Cardiac atrium fibroblast (primary cell): ENCODE results near the gene CENATAC. TPM values are rescaled to one million over a fixed set of nuclear protein-coding genes. Genes with fewer than 3 reads are reported as not detected.

Experiments used
- total RNA-seq: library from RNA; depleted of rRNA; stranded (reverse); fragments of >200 nt; gene quantifications from 2 replicates; pipeline ENCODE4 v1.2.3, GENCODE V29; 2015

CENATAC gene, protein sequence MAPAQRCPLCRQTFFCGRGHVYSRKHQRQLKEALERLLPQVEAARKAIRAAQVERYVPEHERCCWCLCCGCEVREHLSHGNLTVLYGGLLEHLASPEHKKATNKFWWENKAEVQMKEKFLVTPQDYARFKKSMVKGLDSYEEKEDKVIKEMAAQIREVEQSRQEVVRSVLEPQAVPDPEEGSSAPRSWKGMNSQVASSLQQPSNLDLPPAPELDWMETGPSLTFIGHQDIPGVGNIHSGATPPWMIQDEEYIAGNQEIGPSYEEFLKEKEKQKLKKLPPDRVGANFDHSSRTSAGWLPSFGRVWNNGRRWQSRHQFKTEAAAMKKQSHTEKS
- 6.3 and 6.8 TPM in 2 replicates for total RNA-seq

DNA sequence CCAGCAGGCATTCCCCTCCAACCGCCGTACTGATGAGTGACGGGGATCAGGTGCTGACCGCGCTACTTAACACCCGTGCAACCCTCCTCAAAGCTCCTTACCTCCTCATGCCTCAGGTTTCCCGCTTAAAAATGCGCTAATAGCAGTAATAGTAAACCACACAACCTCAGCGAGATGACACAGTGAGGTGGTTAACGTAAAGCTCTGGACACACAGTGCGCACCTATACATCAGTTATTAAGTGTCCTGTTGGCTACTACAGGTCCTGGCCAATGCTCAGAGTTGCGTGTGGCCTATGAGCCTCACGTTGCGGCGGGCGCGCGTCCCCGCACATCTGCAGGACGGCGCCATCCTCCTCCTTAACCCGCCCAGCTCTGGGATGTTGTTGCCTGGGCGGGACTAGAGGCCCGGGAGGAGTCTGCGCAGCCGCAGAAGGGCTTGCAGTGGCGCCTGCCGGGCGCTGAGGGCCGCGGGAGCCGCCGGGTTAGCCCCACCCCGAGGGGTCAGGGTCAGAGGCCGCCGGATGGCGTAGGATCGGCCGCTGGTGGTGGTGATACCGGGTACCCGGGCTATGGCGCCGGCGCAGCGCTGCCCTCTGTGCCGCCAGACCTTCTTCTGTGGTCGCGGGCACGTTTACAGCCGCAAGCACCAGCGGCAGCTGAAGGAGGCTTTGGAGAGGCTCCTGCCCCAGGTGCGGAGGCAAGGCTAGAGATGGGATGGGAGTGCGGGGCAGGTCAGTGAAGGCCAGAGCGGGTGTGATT lies at the start of gene CENATAC:
Gene CENATAC (plus strand): TSS at position 512 of the 761 bp plus-strand sequence. CDS start 60 bp downstream, at position 572.

DNA sequence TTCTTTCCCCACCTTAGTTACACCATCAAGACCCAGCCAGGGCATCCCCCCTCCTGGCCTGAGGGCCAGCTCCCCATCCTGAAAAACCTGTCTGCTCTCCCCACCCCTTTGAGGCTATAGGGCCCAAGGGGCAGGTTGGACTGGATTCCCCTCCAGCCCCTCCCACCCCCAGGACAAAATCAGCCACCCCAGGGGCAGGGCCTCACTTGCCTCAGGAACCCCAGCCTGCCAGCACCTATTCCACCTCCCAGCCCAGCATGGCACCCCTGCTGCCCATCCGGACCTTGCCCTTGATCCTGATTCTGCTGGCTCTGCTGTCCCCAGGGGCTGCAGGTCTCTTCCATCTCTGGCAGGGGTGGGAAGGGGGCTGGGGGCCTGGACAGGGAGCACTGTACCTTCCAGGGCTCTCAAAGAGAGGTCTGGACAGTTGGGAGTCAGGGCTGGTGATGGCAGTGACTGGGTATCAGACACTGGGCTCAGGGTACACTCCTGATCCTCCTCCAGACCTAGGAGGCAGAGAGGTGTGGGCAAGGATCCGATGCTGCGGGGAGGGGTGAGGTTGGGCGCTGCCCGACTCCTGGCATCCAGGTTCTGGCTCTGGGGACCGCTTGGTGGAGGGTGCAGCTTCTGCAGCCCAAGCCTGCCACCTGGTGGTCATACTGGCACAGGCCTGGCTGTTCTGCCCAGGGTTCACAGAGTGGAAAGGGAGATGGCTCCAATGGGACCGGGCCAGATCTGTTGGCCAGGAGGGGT lies 41.7 kb upstream of the CENATAC start, which contains the start of gene UPK2:
Gene UPK2 (plus strand): TSS at position 205 of the 753 bp plus-strand sequence. CDS start 53 bp downstream, at position 258.

DNA sequence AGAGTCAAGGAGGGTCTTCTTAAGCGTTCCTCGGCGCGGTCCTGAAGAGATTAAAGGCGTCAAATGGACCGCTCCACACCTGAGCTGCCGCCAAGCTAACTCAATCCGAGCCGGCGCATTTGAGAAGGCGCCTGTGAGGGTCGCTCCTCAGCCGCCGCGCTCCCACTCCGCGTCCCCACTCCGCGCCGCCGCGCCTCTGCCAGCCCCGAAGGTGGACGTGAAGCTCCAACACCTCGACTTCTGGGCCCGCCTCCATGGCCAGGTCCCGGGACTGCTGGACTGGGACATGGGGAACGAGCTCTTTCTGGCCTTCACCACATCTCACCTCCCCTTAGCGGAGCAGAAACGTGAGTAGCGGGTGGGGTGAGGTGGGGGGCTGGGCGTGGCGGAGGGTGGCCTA lies 26.3 kb upstream of the CENATAC start, which contains the start of gene FOXR1:
Gene FOXR1 (plus strand): TSS at position 116 of the 400 bp plus-strand sequence. CDS start 171 bp downstream, at position 287.

DNA sequence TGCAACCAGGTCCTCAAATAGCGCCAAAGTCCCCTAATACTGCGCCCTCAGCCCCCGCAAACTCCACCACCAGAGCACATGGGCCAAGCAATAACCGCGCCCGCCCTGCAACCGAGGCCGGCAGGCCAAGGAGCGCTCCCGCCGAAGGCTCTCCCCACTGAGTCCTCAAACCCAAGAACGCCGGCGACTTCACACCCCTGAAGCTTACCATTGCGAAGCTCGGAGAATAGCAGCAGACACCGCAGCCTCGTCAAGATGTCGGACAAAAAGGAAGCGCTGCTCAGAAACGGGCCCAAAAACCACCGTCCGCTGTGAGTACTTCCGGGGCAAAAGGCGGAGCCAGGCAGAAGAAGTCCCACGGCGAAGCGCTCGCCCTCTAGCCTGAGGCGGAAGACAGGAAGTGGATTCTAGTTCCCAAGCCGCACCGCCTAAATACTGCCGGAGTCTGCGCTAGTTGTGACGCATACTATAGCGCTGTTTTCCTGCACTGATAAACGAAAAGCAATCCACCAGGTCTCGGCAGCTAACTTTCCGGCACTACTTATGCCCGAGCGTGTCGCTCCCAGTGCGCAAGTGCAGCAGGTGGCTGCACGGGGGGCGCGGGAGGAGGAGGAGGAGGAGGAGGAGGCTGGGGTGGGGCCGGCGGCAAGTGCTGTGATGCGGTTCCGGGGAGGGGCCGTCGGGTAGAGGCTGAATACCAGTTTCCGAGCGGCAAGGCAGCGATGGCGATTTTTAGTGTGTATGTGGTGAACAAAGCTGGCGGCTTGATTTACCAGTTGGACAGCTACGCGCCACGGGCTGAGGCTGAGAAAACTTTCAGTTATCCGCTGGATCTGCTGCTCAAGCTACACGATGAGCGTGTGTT lies 20.4 kb downstream of the CENATAC start, which contains the start of the genes RPS25 and TRAPPC4:
Gene RPS25 (minus strand): TSS at position 270 of the 865 bp plus-strand sequence. CDS start 59 bp downstream, at position 211.
Gene TRAPPC4 (plus strand): TSS at position 693 of the 865 bp plus-strand sequence. CDS start 30 bp downstream, at position 723.

DNA sequence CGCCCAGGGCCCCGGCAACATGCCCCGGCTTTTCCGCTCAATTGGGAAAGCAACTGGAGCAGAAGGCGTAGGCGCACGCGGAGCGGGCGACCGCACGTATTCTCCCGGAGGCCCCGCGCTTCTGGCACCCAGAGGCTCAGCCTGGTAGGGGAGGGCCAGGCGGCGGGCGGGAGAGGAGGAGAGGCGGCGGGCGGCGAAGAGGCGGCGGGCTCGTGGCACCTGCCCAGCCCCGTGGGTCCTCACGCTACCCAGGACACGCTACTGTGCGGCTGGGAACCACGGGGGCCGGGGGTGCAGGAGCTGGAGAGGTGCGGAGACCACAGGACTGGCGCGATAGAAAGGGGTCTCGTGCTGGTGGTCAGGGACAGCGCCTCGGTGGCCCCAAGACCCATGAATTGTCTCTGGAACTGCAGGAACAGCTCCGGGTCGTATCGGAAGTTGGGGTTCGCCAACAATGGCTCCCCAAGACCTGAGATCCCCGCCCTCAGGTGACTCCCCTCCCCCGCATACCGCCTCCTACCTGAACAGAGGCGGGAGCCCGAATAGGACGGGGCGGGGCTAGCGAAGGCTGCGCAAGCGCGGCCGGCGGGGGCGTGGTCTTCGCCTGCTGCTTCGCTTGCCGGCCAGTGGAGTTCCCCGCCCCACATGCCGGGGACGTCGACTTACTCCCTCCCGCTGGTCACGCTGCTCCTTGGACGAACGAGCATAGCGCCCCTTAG lies 32.5 kb downstream of the CENATAC start, which contains the start of gene SLC37A4:
Gene SLC37A4 (minus strand): TSS at position 549 of the 719 bp plus-strand sequence.

DNA sequence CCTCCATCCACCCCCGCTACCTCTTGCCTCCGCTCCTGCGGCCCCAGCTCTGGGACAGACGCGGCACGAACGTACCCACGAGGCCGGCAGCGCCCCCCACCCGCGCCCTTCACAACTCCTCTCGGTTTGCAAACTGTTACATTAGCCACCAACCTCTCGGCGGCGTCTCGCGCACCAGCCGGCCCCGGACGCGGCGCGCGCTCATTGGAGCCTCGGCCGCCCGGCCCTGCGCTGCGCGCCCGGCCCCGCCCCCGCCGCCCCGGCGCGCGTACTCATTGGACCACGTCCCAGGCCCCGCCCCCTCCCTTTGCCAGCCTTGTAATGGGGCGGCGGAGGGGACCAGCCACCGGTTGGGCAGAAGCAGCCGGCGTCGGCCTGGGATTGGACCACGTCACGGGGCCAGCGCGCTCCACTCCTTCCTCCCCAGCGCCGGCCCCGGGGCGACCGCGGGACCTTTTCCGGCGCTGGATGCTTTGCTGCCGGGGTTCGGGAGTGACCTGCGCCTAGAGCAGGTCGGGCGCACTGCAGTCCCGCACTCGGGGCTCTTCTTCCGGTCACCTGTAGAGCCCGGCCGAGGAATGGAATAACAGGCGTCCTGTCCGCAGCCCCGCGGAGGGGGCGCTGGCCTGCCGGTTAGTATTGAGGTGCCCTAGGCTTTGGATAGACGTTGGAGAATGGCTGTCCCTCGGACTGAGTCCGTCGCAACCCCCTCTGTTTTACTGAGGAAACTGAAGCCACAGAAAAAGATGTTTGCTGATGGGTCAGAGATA lies 59.2 kb downstream of the CENATAC start, which contains the start of gene HYOU1:
Gene HYOU1 (minus strand): TSS at position 206 of the 770 bp plus-strand sequence. CDS start 1,045 bp downstream, outside the sequence.

Other genes starting within 250 kb of the CENATAC start
- gene DDX6, start 207.0 kb upstream of the CENATAC start, total RNA-seq = 61.6 and 91.4 TPM in 2 replicates
- gene CXCR5, start 114.2 kb upstream of the CENATAC start, total RNA-seq = not detected in 2 replicates
- gene BCL9L, start 72.2 kb upstream of the CENATAC start, total RNA-seq = 21.1 and 49.4 TPM in 2 replicates
- gene UPK2, start 41.8 kb upstream of the CENATAC start, total RNA-seq = not detected in 2 replicates
- not detected in 2 replicates for gene FOXR1, start 26.4 kb upstream of the CENATAC start, total RNA-seq
- gene RPS25, start 20.2 kb downstream of the CENATAC start, total RNA-seq = 1,512 and 1,580 TPM in 2 replicates
- gene TRAPPC4, start 20.6 kb downstream of the CENATAC start, total RNA-seq = 47.6 and 56.7 TPM in 2 replicates
- gene SLC37A4, start 32.7 kb downstream of the CENATAC start, total RNA-seq = 6.6 and 10.5 TPM in 2 replicates
- 119 and 147 TPM in 2 replicates for gene HYOU1, start 59.1 kb downstream of the CENATAC start, total RNA-seq
- 16.8 and 26.4 TPM in 2 replicates for gene VPS11, start 69.7 kb downstream of the CENATAC start, total RNA-seq
- 3.4 and 22.4 TPM in 2 replicates for gene HMBS, start 86.7 kb downstream of the CENATAC start, total RNA-seq
- 16.4 and 23.2 TPM in 2 replicates for gene DPAGT1, start 103.7 kb downstream of the CENATAC start, total RNA-seq
- 3.4 TPM in 2 replicates for gene C2CD2L, start 109.2 kb downstream of the CENATAC start, total RNA-seq
- 6.9 and 16.5 TPM in 2 replicates for gene HINFP, start 123.4 kb downstream of the CENATAC start, total RNA-seq
- under 0.01 TPM in 1 of 2 replicates, not detected in the other for gene ABCG4, start 150.9 kb downstream of the CENATAC start, total RNA-seq
- gene NLRX1, start 170.6 kb downstream of the CENATAC start, total RNA-seq = 8.8 and 11.8 TPM in 2 replicates
- not detected in 2 replicates for gene NHERF4, start 187.3 kb downstream of the CENATAC start, total RNA-seq
- 6.5 and 7.5 TPM in 2 replicates for gene CBL, start 208.2 kb downstream of the CENATAC start, total RNA-seq